ENCODE data around the gene NFATC1.

Gene NFATC1

GRCh38 chr18:79507546-79508480, 112.1 kb downstream of the NFATC1 start:
- DNase-seq (ENCODE audit: low spot score): no peak

DNA sequence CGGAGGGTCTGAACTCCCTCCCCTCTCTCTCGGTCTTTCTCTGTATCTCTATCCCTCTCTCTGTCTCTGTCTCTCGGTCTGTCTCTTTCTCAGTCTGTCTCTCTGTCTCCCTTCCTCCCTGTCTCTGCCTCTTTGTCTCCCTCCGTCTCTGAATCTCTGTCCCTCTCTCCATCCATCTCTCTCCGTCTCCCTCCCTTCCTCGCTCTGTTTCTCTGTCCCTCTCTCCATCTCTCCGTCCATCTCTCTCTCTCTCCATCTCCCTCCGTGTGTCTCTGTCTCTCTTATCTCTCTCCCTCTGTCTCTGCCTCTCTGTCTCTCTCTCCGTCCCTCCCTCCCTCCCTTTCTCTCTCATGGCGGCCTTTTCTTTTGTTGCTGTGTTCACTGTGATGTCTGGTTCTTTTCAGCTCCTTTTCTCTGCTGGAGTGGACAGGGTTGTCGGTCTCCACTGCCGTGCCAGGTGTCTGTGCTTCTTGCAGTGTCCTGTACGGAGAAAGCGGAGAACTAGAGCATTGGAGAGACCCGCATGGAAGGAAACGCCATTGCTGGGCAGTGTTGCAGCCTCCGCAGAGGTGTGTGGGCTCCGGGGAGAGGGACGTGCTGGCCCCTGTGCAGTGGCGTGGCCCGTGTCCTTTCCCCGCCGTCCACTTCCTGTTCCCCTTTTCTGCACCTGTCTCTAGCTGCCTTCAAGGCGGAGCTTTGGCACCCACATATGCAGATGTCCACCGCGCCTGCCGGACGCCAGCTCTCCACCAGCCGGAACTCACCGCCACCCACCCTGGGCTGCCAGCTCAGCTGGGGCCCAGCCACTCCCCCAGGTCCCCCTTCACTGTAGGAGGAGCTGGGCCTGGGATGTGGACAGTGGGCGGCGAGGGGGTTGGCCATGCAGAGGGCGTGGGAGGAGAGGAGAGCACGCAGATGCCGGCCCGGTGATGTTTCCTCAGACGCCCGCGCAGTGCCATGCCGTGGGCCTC, 113.1 kb downstream of the NFATC1 start:
- DNase-seq (ENCODE audit: low spot score): no peak

DNA sequence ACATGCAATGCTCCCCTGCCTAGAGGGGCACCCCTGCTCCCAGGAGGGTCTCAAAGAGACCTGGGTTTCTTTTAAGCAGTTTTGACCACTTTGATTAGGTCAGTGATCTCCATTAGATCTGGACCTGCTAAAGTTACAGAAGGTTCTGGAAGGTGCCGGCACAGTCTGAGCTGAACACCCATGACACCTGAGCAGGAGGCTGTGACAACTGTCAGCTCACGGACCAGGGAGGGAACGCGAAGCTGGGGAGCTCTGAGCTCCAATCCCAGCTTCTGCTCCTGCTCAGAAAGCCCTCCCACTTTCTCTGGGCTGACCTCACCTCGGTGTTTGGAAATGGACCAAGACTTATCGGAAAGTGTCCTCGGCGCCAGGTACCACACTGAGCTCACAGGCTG, 113.8 kb downstream of the NFATC1 start:
- no peak for DNase-seq (ENCODE audit: low spot score)

DNA sequence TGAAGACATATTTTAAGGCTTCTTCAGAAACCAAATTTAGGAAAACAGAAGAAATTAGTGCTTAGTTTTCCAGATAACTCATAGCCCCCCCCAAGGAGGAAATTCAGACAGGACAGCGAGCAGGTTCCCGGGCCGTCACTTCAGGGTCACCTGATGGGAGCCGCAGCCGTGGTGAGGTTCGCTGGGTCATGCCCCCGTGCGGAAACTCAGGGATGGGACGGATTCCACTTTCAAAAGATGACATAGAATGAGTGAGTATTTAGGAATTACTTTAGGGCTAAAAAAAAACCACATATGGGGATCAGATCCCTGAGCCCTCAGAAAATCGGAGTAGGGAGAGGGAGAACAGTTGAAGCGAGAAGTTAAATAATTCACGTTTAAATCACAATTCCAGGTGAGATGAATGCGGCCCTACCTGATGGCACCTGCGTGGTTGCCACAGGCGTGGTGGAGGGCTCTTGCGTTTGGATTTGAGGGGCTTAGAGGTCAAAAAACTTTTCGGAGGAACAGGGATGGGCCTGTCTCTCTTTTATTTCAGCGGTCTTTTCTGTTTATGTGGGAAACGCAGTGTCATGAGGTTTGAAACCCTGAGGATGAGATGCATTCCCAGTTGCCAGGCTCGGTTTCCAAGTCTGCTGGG, 114.4 kb downstream of the NFATC1 start:
- DNase-seq (ENCODE audit: low spot score): no peak

- DNase-seq (ENCODE audit: low spot score): no peak
These were observed 115.1 kb downstream of the NFATC1 start for GRCh38 chr18:79510731-79511241.

DNA sequence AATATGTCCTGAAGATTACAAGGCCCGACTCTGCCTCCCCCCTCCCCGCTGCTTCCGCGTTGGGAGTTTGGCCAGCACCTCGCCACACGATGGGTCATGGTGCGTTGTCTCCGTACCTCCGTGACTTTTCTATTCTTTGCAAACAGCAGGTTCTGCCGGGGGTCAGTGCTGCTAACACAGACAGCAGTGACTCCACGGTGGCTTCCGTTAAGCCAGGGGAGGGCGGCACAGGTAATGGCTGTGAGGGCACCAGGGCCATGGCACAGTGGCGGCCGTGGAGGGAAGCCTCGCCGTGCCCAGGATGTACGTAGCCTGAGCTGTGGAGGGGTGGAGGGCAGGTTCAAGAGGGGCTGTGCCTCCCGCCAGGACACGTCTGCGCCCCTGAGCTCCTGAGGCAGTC, 115.5 kb downstream of the NFATC1 start:
- no peak for DNase-seq (ENCODE audit: low spot score)

GRCh38 chr18:79511671-79512301, 116.1 kb downstream of the NFATC1 start:
- no peak for DNase-seq (ENCODE audit: low spot score)

- DNase-seq (ENCODE audit: low spot score): no peak
These were observed 117.0 kb downstream of the NFATC1 start for GRCh38 chr18:79512461-79513380.

- DNase-seq (ENCODE audit: low spot score): no peak
These were observed 117.8 kb downstream of the NFATC1 start for GRCh38 chr18:79513381-79514081.

- no peak for DNase-seq (ENCODE audit: low spot score)
These were observed 119.6 kb downstream of the NFATC1 start for GRCh38 chr18:79515331-79515730.

DNA sequence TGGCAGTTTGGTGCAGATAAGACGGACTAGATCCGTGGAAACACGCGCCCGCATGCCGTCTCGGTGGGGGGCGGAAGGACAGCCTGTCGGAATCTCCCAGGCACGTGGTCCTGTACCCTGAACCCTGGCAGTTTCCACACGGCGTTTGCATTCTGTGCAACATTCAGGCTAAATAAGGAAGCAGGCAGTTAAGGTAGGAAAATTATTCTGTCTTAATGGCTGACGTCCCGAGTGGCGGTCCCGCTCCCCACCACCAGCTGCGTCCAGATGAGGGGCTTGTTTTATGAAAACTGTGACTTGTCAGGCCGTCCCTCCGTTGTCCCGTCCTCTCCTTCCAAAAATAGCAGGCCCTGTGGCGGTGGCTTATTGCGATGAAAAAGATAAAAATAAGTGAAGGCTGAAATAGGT, 120.2 kb downstream of the NFATC1 start:
- DNase-seq (ENCODE audit: low spot score): no peak

DNA sequence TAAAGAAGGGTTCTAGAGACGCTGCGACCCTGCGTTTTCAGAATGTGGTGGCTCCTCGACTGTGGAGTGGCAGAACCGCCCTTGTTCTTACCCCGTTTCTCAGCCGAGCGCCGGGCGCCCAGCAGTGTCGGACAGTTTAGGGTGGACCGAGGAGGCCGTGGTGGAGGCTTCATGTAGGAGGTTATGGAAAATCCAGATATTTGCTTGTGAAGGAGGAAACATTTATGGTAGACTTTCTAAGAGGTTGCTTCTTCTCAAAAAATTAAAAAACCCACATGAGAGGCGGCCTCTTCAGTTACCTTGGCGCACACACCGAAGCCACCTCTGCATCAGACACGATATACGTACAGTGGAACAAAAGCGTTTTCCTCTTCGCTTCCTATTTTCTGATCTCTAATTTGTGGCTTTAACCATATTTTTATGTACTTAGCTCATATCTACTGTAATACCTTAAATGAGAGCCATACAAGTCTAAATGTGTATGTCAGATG, 120.8 kb downstream of the NFATC1 start:
- no peak for DNase-seq (ENCODE audit: low spot score)

DNA sequence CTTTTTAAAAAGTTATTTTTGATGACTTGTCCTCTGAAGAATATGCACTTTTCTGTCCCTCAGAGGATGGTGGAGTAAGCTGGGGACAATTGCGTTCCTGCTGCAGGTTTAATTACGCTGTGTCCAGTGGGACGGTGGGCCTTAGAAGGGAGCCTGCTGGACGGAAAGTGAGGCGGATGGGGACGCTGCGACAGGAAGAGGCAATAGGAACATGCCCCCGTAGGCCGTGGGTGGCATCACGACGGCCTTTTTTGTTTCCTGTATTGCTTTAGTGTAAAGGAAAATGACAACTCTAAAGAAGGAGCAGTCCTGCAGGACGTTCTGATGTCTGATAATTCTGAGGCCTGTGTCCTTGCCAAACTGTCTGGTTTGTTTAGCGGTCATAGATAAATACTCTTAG, 121.6 kb downstream of the NFATC1 start:
- DNase-seq (ENCODE audit: low spot score): no peak

DNA sequence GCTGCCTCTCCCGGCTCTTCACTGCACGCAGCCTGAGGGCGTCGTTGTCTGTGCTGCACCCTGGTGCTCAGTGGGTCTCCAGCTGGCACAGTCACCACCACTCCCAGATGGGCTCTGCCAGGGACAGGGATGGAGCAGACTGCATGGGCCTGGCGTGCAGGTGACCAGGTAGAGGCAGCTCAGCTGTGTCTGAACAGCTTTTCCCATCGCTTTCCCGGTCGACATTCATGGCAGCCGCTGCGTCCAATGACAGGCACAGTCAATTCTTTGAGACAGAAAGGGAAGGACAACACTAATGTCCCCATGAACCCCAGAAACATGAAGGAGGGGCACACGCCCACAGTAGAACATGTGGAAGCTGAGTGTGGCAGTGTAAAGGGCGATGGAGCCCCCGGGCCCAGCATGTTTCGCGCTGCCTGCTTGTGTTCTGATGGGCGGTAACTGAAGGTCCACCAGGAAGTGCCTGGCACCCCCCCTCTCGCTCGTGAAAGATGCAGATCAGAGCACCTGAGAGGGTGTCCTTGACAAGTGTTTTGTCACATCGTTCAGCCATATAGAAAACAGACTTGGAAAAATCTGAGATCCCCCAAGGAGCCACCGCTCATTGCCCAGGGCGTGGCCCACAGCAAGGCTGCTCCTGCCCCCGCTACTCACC, 122.4 kb downstream of the NFATC1 start:
- DNase-seq (ENCODE audit: low spot score): no peak

- DNase-seq (ENCODE audit: low spot score): no peak
These were observed 123.0 kb downstream of the NFATC1 start for GRCh38 chr18:79518683-79519128.

- DNase-seq (ENCODE audit: low spot score): peak; percentile 25
These were observed 124.2 kb downstream of the NFATC1 start for GRCh38 chr18:79519751-79520477.

DNA sequence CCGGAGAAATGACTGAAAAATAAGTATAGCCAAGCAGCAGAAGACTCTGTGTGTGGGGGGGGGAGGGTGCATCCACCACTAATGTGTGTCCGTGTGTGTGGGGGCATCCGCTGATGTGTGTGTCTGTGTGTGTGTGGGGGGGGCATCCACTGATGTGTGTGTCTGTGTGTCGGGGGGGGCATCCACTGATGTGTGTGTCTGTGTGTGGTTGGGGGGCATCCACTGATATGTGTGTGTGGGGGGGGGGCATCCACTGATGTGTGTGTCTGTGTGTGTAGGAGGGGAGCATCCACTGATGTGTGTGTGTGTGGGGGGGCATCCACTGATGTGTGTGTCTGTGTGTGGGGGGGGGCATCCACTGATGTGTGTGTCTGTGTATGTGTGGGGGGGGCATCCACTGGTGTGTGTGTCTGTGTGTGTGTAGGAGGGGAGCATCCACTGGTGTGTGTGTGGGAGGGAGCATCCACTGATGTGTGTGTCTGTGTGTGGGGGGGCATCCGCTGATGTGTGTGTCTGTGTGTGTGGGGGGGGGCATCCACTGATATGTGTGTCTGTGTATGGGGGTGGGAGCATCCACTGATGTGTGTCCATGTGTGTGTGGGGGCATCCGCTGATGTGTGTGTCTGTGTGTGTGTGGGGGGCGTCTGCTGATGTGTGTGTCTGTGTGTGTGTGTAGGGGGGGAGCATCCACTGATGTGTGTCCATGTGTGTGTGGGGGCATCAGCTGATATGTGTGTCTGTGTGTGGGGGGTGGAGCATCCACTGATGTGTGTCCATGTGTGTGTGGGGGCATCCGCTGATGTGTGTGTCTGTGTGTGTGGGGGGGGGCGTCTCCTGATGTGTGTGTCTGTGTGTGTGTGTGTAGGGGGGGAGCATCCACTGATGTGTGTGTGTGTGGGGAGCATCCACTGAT, 125.0 kb downstream of the NFATC1 start:
- DNase-seq (ENCODE audit: low spot score): no peak
